Ascending aorta (tissue), 2 donors: Measurements from ENCODE around the gene RPS3A. TPM values are rescaled to one million over a fixed set of nuclear protein-coding genes. Genes with fewer than 3 reads are reported as not detected.
A peak's percentile ranks its signal among the peaks of the same experiment; 100 is the strongest.
"Not testable (repeated sequence)": the region's sequence is repeated elsewhere in the genome, so short reads cannot be mapped to it uniquely, and the experiment has no call there.

Experiments used
- DNase-seq, 2 donors: peaks; one replicate each; pipeline ENCODE4 v3.0.0-alpha.2; 2019; ENCODE audit warnings: low spot score in 2 of 2
- H3K27ac ChIP-seq, 2 donors: fragments of 200-600 bp; sonication (generic); one replicate each; pipeline ENCODE4 v1.5.1; 2016 to 2017; ENCODE audit warnings: mild to moderate bottlenecking in 1 of 2
- H3K27me3 ChIP-seq: fragments of 200-600 bp; sonication (generic); one replicate; pipeline ENCODE4 v1.5.1; 2017
- H3K36me3 ChIP-seq, 2 donors: fragments of 200-600 bp; sonication (generic); one replicate each; pipeline ENCODE4 v1.5.1; 2016
- H3K4me1 ChIP-seq, 2 donors: fragments of 200-600 bp; sonication (generic); one replicate each; pipeline ENCODE4 v1.5.1; 2016 to 2017; ENCODE audit warnings: mild to moderate bottlenecking in 1 of 2
- H3K4me3 ChIP-seq, 2 donors: fragments of 200-600 bp; sonication (generic); one replicate each; pipeline ENCODE4 v1.5.1; 2016 to 2017; ENCODE audit warnings: mild to moderate bottlenecking in 1 of 2
- H3K9me3 ChIP-seq, 2 donors: fragments of 200-600 bp; sonication (generic); one replicate each; pipeline ENCODE4 v1.5.1; 2016
- intact Hi-C: fragments of 100-400 bp; cut with DNase I; formaldehyde crosslinking; loops from one replicate; pipeline ENCODE4 v1.15.1; 2023
- total RNA-seq: library from RNA; depleted of rRNA; stranded (reverse); fragments of >200 nt; gene quantifications from one replicate; pipeline ENCODE4 v1.1.0, GENCODE V29; 2016
- TF ChIP-seq, protein P1 (sequence below), 3 experiments: fragments of 200-600 bp in 2 of 3; fragments of 450-650 bp in 1 of 3; sonication (generic) in 2 of 3; IDR thresholded peaks; one replicate each; pipeline ENCODE4 v1.5.1; 2016 to 2019; ENCODE audit warnings: antibody characterized with exemption in 3 of 3, mild to moderate bottlenecking in 1 of 3, moderate library complexity in 1 of 3

The RPS3A gene
- total RNA-seq = 1,276 TPM

GRCh38 chr4:151099229-151099975 lies at the start of gene RPS3A:
TSS of gene RPS3A (plus strand) at chr4:151099628. CDS start at chr4:151099653, 25 bp downstream.
- Histone ChIP-seq H3K27ac (peak within 1 kb of the TSS; percentile 90 to 93), H3K4me1 (peaks cover 6 to 18% of the 10 kb centered on the region in 2 donors), H3K4me3 (peak within 1 kb of the TSS; percentile 73), H3K9me3 (no peaks in the 10 kb centered on the region), H3K36me3 (peaks cover 22 to 33% of the 10 kb centered on the region in 2 donors), H3K27me3 (no peaks in the 10 kb centered on the region)
- peak; percentile 90 to 98 for DNase-seq
- intact Hi-C loops = loop anchor here (1.0 to 5.0 kb wide), 6 partner anchors 82 to 1680 kb away; partner anchors contain the start of genes ARFIP1, FBXW7, GATB and LRBA
- TF ChIP-seq, protein P1, sequence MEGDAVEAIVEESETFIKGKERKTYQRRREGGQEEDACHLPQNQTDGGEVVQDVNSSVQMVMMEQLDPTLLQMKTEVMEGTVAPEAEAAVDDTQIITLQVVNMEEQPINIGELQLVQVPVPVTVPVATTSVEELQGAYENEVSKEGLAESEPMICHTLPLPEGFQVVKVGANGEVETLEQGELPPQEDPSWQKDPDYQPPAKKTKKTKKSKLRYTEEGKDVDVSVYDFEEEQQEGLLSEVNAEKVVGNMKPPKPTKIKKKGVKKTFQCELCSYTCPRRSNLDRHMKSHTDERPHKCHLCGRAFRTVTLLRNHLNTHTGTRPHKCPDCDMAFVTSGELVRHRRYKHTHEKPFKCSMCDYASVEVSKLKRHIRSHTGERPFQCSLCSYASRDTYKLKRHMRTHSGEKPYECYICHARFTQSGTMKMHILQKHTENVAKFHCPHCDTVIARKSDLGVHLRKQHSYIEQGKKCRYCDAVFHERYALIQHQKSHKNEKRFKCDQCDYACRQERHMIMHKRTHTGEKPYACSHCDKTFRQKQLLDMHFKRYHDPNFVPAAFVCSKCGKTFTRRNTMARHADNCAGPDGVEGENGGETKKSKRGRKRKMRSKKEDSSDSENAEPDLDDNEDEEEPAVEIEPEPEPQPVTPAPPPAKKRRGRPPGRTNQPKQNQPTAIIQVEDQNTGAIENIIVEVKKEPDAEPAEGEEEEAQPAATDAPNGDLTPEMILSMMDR (IDR thresholded peaks at IDR 0.05) = peak; percentile 82 to 87 (median 84)

DNA sequence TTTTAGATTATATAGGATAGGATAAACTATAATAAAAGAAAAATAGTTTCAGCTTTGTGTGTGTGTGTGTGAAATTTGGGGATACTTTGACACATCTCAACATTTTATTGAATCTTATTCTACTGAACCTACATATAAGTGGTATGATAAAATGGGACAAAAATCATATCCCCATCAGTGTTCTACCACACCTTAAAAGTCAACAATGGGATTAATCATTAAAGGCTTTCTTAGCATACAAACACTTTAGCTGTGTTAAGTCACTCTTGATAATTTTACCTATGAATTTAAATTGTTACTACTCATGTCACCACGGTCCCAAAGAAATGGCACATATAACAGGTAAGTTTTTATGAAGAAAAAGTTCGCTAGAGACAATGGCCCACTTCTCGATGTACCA lies 46.6 kb upstream of the RPS3A start:
- H3K4me3 ChIP-seq = no peak overlapping the region
- TF ChIP-seq, protein P1 (IDR thresholded peaks at IDR 0.05) = no peak
- no peaks in the 10 kb centered on the region for H3K27me3 ChIP-seq
- DNase-seq = no peak
- no peaks in the 10 kb centered on the region for H3K36me3 ChIP-seq
- intact Hi-C loops = no loop called here
- H3K4me1 ChIP-seq = no peaks in the 10 kb centered on the region
- no peak overlapping the region for H3K27ac ChIP-seq
- no peaks in the 10 kb centered on the region for H3K9me3 ChIP-seq

DNA sequence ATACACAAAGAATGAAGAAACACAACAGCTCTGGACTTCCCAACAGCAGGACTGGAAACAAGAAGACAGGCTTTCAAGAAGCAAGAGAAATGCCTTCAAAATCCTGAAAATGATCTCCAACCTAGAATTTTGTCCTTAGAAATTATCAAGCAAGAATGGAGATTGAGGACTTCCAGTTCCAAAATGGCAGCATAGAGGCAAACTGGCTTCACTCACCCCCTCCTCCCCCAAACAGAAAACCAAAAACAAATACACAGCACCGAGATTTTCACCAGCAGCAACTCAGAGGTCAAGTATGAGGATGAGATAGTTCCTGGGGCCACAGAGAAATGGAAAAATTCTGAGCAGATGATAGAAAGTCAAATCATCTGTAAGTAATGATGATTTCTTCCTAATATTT lies 43.9 kb upstream of the RPS3A start:
- Histone ChIP-seq H3K4me1 (no peaks in the 10 kb centered on the region), H3K27ac (no peak overlapping the region), H3K9me3 (no peaks in the 10 kb centered on the region), H3K36me3 (no peaks in the 10 kb centered on the region), H3K4me3 (no peak overlapping the region), H3K27me3 (no peaks in the 10 kb centered on the region)
- intact Hi-C loops = no loop called here
- no peak for DNase-seq
- TF ChIP-seq, protein P1 (IDR thresholded peaks at IDR 0.05) = no peak

DNA sequence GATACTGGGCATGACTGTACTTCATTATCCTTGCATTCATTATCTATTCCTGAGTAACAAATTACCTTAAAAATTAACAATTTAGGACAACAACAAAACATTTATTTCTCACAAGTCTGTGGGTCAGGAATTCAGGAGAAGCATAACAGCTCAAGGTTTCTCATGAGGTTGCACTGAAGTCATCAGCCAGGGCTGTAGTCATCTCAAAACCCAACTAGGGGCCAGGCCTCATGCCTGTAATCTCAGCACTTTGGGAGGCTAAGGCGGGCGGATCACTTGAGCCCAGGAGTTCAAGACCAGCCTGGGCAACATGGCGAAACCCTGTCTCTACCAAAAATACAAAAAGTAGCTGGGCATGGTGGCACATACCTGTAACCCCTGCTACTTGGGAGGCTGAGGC lies 36.3 kb upstream of the RPS3A start:
- H3K4me1 ChIP-seq, H3K9me3 ChIP-seq, H3K27me3 ChIP-seq, H3K36me3 ChIP-seq, H3K4me3 ChIP-seq, intact Hi-C loops, H3K27ac ChIP-seq, DNase-seq: not testable (repeated sequence)

- intact Hi-C loops = no loop called here
- H3K4me1 ChIP-seq = no peaks in the 10 kb centered on the region
- no peak overlapping the region for H3K27ac ChIP-seq
- no peaks in the 10 kb centered on the region for H3K36me3 ChIP-seq
- no peak overlapping the region for H3K4me3 ChIP-seq
- H3K27me3 ChIP-seq = no peaks in the 10 kb centered on the region
- no peaks in the 10 kb centered on the region for H3K9me3 ChIP-seq
- TF ChIP-seq, protein P1 (IDR thresholded peaks at IDR 0.05) = no peak
- no peak for DNase-seq
Measured at GRCh38 chr4:151067316-151067970, 32.0 kb upstream of the RPS3A start.

DNA sequence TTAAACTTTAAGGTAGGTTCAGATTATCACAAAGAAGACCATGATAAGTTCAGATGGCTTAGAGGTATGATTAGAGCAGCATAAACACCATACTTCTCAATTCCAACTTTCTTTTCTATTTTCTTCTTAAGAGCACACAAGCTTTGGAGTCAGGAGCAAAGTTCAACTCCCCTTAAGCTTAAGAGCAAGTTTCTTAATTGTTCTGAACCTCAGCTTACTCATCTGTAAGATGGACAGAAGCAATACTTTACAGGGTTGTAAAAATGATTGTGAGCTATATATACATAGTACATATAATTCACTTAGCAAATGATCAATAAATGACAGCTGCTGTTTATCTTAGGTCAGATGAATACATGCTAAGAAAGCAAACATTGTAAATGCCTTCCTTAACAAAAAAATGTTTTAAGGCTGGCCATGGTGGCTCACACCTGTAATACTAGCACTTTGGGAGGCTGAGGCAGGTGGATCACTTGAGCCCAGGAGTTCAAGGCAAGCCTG lies 25.0 kb upstream of the RPS3A start:
- Histone ChIP-seq H3K36me3 (no peaks in the 10 kb centered on the region), H3K27me3 (no peaks in the 10 kb centered on the region), H3K27ac (no peak overlapping the region), H3K9me3 (no peaks in the 10 kb centered on the region), H3K4me1 (no peaks in the 10 kb centered on the region), H3K4me3 (no peak overlapping the region)
- TF ChIP-seq, protein P1 (IDR thresholded peaks at IDR 0.05) = no peak
- no peak for DNase-seq
- intact Hi-C loops = no loop called here

DNA sequence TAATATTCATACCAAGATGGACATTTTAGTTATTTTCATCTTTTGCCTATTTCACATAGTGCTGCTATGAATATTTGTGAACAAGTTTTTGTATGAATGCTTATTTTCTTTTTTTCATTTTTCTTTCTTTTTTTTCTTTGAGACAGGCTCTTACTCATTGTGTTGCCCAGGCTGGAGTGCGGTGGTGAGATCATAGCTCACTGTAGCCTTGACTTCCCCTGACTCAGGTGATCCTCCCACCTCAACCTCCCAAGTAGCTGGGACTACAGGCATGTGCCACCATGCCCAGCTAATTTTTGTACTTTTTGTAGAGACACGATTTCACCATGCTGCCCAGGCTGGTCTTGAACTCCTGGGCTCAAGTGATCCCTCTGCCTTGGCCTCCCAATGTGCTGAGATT lies 21.4 kb upstream of the RPS3A start:
- DNase-seq, H3K27me3 ChIP-seq, H3K9me3 ChIP-seq, H3K36me3 ChIP-seq, intact Hi-C loops, H3K4me3 ChIP-seq, H3K4me1 ChIP-seq, H3K27ac ChIP-seq: not testable (repeated sequence)
